Esophagus squamous epithelium (tissue), 4 donors: ENCODE measurements around the gene MYLK2.

ENCODE experiments used
- CTCF ChIP-seq, 6 experiments: fragments of 450-650 bp in 4 of 6; fragments of 200-600 bp in 2 of 6; sonication (generic) in 2 of 6; IDR thresholded peaks; one replicate each; pipeline ENCODE4 v1.5.1; 2016 to 2019; ENCODE audit warnings: antibody characterized with exemption in 6 of 6, mild to moderate bottlenecking in 4 of 6, moderate library complexity in 4 of 6
- POLR2A ChIP-seq, 4 donors: fragments of 450-650 bp; IDR thresholded peaks; one replicate each; pipeline ENCODE4 v1.6.1; 2017; ENCODE audit warnings: antibody characterized with exemption in 4 of 4, mild to moderate bottlenecking in 4 of 4, moderate library complexity in 3 of 4

- TF ChIP-seq CTCF (IDR thresholded peaks at IDR 0.05) (no peak), POLR2A (IDR thresholded peaks at IDR 0.05) (no peak)
These were observed 43.0 kb downstream of the MYLK2 start for GRCh38 chr20:31862157-31862470.
